Suppressor macrophage treated with lipopolysaccharide for 1 hour (primary cell): ENCODE results near the gene MISP.

Source experiments
- DNase-seq, 3 donors: peaks; one replicate each; pipeline ENCODE4 v3.0.0-alpha.2; 2020 to 2022

MISP gene

GRCh38 chr19:778910-779653, 28.2 kb downstream of the MISP start:
- no peak for DNase-seq

GRCh38 chr19:780935-781334, 30.0 kb downstream of the MISP start:
- no peak for DNase-seq

GRCh38 chr19:781800-782184, 30.9 kb downstream of the MISP start:
- DNase-seq = no peak

GRCh38 chr19:782185-782877, 31.4 kb downstream of the MISP start:
- no peak for DNase-seq

GRCh38 chr19:782878-783668, 32.2 kb downstream of the MISP start:
- DNase-seq = no peak

GRCh38 chr19:784541-784940, 33.6 kb downstream of the MISP start:
- no peak for DNase-seq

- no peak for DNase-seq
Observed at GRCh38 chr19:787536-787935, 36.6 kb downstream of the MISP start.

- DNase-seq = no peak
Observed at GRCh38 chr19:788686-788982, 37.7 kb downstream of the MISP start.

- DNase-seq = peak; percentile 55 to 71 (median 65)
Observed at GRCh38 chr19:788983-789700, 38.2 kb downstream of the MISP start.

- DNase-seq = no peak
Observed at GRCh38 chr19:789701-790060, 38.8 kb downstream of the MISP start.

- DNase-seq = no peak
Observed at GRCh38 chr19:791007-791566, 40.2 kb downstream of the MISP start.

GRCh38 chr19:791567-792305, 40.8 kb downstream of the MISP start:
- DNase-seq = no peak

- DNase-seq = no peak
Observed at GRCh38 chr19:792306-792885, 41.5 kb downstream of the MISP start.

- no peak for DNase-seq
Observed at GRCh38 chr19:793806-794205, 42.9 kb downstream of the MISP start.

GRCh38 chr19:795073-795611, 44.2 kb downstream of the MISP start:
- no peak for DNase-seq

GRCh38 chr19:795691-796581, 45.0 kb downstream of the MISP start:
- DNase-seq = no peak

- DNase-seq = peak; percentile 100
Observed at GRCh38 chr19:796692-797527, 46.0 kb downstream of the MISP start, which contains the start of gene PTBP1. PTBP1 (plus strand) TSS chr19:797452; CDS start chr19:797498, 46 bp downstream.

- peak; percentile 96 to 99 (median 98) for DNase-seq
Observed at GRCh38 chr19:797528-798414, 46.9 kb downstream of the MISP start.
